H9 (cell line): ENCODE results near the gene HIRA. TPM values are rescaled to one million over a fixed set of nuclear protein-coding genes. Genes with fewer than 3 reads are reported as not detected.

Source experiments
- DNase-seq: peaks from one replicate; pipeline ENCODE4 v3.0.0-alpha.2; 2017
- H2AFZ ChIP-seq: one replicate; pipeline ENCODE4 v1.6.1; 2013; ENCODE audit warnings: mild to moderate bottlenecking, low read length, control low read depth, moderate library complexity
- H2AK5ac ChIP-seq: 2 replicates; pipeline ENCODE4 v1.6.1; 2013; ENCODE audit warnings: low read length, control low read depth, mixed read lengths; ENCODE audit not compliant: insufficient read length
- H2BK120ac ChIP-seq: one replicate; pipeline ENCODE4 v1.6.1; 2013; ENCODE audit warnings: low read depth, mild to moderate bottlenecking, low read length, control low read depth, inconsistent platforms; ENCODE audit not compliant: poor library complexity, severe bottlenecking
- H2BK12ac ChIP-seq: 2 replicates; pipeline ENCODE4 v1.6.1; 2013; ENCODE audit warnings: low read length, control low read depth, mixed read lengths, low read depth; ENCODE audit not compliant: insufficient read length
- H2BK15ac ChIP-seq: 2 replicates; pipeline ENCODE4 v1.6.1; 2013; ENCODE audit warnings: low read depth, low read length, control low read depth
- H2BK20ac ChIP-seq: one replicate; pipeline ENCODE4 v1.6.1; 2013; ENCODE audit warnings: low read depth, mild to moderate bottlenecking, low read length, control low read depth, inconsistent platforms; ENCODE audit not compliant: poor library complexity, severe bottlenecking
- H2BK5ac ChIP-seq: 2 replicates; pipeline ENCODE4 v1.6.1; 2013; ENCODE audit warnings: low read length, control low read depth, mixed read lengths; ENCODE audit not compliant: insufficient read length
- H3K14ac ChIP-seq: 2 replicates; pipeline ENCODE4 v1.6.1; 2013; ENCODE audit warnings: low read length, control low read depth; ENCODE audit not compliant: insufficient read depth
- H3K18ac ChIP-seq: 2 replicates; pipeline ENCODE4 v1.6.1; 2013; ENCODE audit warnings: low read depth, mild to moderate bottlenecking, mixed read lengths, low read length, control low read depth; ENCODE audit not compliant: insufficient read length
- H3K23ac ChIP-seq: 2 replicates; pipeline ENCODE4 v1.6.1; 2013; ENCODE audit warnings: low read length, control low read depth, mixed read lengths, low read depth; ENCODE audit not compliant: insufficient read length
- H3K23me2 ChIP-seq: 2 replicates; pipeline ENCODE4 v1.6.1; 2013; ENCODE audit warnings: low read depth, mild to moderate bottlenecking, mixed read lengths, low read length, control low read depth; ENCODE audit not compliant: insufficient read length, poor library complexity, severe bottlenecking
- H3K27ac ChIP-seq: 2 replicates; pipeline ENCODE4 v1.5.1; 2013; ENCODE audit warnings: low read length, control low read depth, mixed read lengths, low read depth; ENCODE audit not compliant: insufficient read length
- H3K27me3 ChIP-seq: 2 replicates; pipeline ENCODE4 v1.6.1; 2013; ENCODE audit warnings: low read length, control low read depth, inconsistent platforms; ENCODE audit not compliant: insufficient read depth
- H3K4ac ChIP-seq: 2 replicates; pipeline ENCODE4 v1.6.1; 2013; ENCODE audit warnings: low read depth, mild to moderate bottlenecking, control low read depth, inconsistent platforms, low read length, moderate library complexity
- H3K4me1 ChIP-seq: 2 replicates; pipeline ENCODE4 v1.6.1; 2013; ENCODE audit warnings: low read length, control low read depth, inconsistent platforms; ENCODE audit not compliant: insufficient read depth
- H3K4me2 ChIP-seq: 2 replicates; pipeline ENCODE4 v1.6.1; 2013; ENCODE audit warnings: low read length, control low read depth, mixed read lengths; ENCODE audit not compliant: insufficient read length, insufficient read depth
- H3K56ac ChIP-seq: 2 replicates; pipeline ENCODE4 v1.6.1; 2013; ENCODE audit warnings: low read depth, mild to moderate bottlenecking, mixed read lengths, low read length, control low read depth; ENCODE audit not compliant: insufficient read length
- H3K79me1 ChIP-seq: 2 replicates; pipeline ENCODE4 v1.6.1; 2013; ENCODE audit warnings: low read depth, mild to moderate bottlenecking, moderate library complexity, low read length, control low read depth, inconsistent platforms; ENCODE audit not compliant: insufficient read depth, poor library complexity, severe bottlenecking
- H3K79me2 ChIP-seq: 2 replicates; pipeline ENCODE4 v1.6.1; 2013; ENCODE audit warnings: low read length, control low read depth, inconsistent platforms; ENCODE audit not compliant: insufficient read depth
- H3K9ac ChIP-seq: 2 replicates; pipeline ENCODE4 v1.6.1; 2013; ENCODE audit warnings: low read length, control low read depth, mixed read lengths; ENCODE audit not compliant: insufficient read length; ENCODE audit errors: extremely low read depth
- H3K9me3 ChIP-seq: one replicate; pipeline ENCODE4 v1.6.1; 2013; ENCODE audit warnings: low read depth, low read length, inconsistent platforms; ENCODE audit not compliant: control insufficient read depth
- H3T11ph ChIP-seq: one replicate; pipeline ENCODE4 v1.6.1; 2013; ENCODE audit warnings: mild to moderate bottlenecking, low read length, control low read depth, inconsistent platforms
- H4K20me1 ChIP-seq: one replicate; pipeline ENCODE4 v1.6.1; 2013; ENCODE audit not compliant: control insufficient read depth, insufficient read length, insufficient read depth
- H4K5ac ChIP-seq: 2 replicates; pipeline ENCODE4 v1.6.1; 2013; ENCODE audit warnings: low read depth, mild to moderate bottlenecking, mixed read lengths, low read length, control low read depth; ENCODE audit not compliant: insufficient read length
- H4K8ac ChIP-seq: replicated peaks from 2 replicates; pipeline ENCODE4 v1.6.1; 2013; ENCODE audit warnings: low read length, control low read depth, mixed read lengths, low read depth; ENCODE audit not compliant: insufficient read length
- H4K91ac ChIP-seq: 2 replicates; pipeline ENCODE4 v1.6.1; 2013; ENCODE audit warnings: low read depth, mild to moderate bottlenecking, moderate library complexity, mixed read lengths, low read length, control low read depth; ENCODE audit not compliant: insufficient read length
- H3K27ac Mint-ChIP-seq, 3 experiments: 2 replicates in 2 of 3; 3 replicates in 1 of 3; pipeline ENCODE4 v1.8.0; 2020 to 2021; ENCODE audit warnings: mixed read lengths in 3 of 3, mild to moderate bottlenecking in 1 of 3, moderate library complexity in 1 of 3
- H3K27me3 Mint-ChIP-seq: 2 replicates; pipeline ENCODE4 v1.8.0; 2021; ENCODE audit warnings: low read depth, mild to moderate bottlenecking, moderate library complexity, mixed read lengths
- H3K36me3 Mint-ChIP-seq, 3 experiments: 2 replicates in 2 of 3; 3 replicates in 1 of 3; pipeline ENCODE4 v1.8.0; 2020 to 2021; ENCODE audit warnings: low read depth in 3 of 3, mixed read lengths in 3 of 3; ENCODE audit not compliant: insufficient read depth in 1 of 3
- H3K4me1 Mint-ChIP-seq, 2 experiments: 2 replicates each; pipeline ENCODE4 v1.8.0; 2020; ENCODE audit warnings: mixed read lengths in 2 of 2
- H3K4me3 Mint-ChIP-seq, 2 experiments: 2 replicates in 1 of 2; 3 replicates in 1 of 2; pipeline ENCODE4 v1.8.0; 2020 to 2021; ENCODE audit warnings: mild to moderate bottlenecking in 2 of 2, mixed read lengths in 2 of 2, moderate library complexity in 1 of 2
- H3K9me3 Mint-ChIP-seq, 2 experiments: 2 replicates in 1 of 2; 3 replicates in 1 of 2; pipeline ENCODE4 v1.8.0; 2020; ENCODE audit warnings: mild to moderate bottlenecking in 2 of 2, mixed read lengths in 2 of 2, moderate library complexity in 1 of 2
- WGBS: extraction: QIAGEN DNeasy Blood & Tissue Kit; methylation state at CpG from one replicate; pipeline ENCODE4 v1.1.7; 2013; ENCODE audit warnings: missing lambda C conversion rate, low lambda C conversion rate, mixed read lengths; ENCODE audit not compliant: insufficient read length; ENCODE audit errors: extremely low coverage; 5-methylcytosine and 5-hydroxymethylcytosine counted together
- total RNA-seq: library from RNA; stranded (reverse); gene quantifications from 2 replicates; pipeline ENCODE4 v1.2.1, GENCODE V29; 2021
- TF ChIP-seq, protein P1 (sequence below): fragments of 200-600 bp; sonication (generic); conservative IDR thresholded peaks from 3 replicates; pipeline ENCODE4 v1.8.0; 2021; ENCODE audit warnings: antibody characterized with exemption, mild to moderate bottlenecking

The HIRA gene
- total RNA-seq, 1 experiment from 2014 or later, result 51.9 TPM

DNA sequence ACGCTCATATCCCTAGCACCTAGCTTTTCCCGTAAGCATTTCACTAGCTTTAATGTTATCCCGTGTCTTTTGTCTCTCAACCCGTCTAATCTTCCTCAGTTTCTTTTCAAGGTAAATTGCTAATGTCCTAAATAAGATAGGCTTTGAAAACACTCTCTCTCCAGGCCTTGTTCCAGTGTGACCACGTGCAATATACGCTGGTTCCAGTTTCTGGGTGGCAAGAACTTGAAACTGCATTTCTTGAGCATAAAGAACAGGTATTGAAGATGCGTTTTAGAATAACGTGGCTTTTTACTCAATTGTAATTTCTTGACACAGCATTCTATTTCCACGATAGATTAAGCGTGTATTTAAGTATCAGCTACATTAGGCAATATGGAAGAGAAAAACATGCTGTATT, 49.3 kb upstream of the HIRA start:
- H3K14ac ChIP-seq, result no peak overlapping the region
- no peak overlapping the region for H4K91ac ChIP-seq
- peaks cover 13% of the 10 kb centered on the region for H3K23me2 ChIP-seq
- TF ChIP-seq, protein P1, sequence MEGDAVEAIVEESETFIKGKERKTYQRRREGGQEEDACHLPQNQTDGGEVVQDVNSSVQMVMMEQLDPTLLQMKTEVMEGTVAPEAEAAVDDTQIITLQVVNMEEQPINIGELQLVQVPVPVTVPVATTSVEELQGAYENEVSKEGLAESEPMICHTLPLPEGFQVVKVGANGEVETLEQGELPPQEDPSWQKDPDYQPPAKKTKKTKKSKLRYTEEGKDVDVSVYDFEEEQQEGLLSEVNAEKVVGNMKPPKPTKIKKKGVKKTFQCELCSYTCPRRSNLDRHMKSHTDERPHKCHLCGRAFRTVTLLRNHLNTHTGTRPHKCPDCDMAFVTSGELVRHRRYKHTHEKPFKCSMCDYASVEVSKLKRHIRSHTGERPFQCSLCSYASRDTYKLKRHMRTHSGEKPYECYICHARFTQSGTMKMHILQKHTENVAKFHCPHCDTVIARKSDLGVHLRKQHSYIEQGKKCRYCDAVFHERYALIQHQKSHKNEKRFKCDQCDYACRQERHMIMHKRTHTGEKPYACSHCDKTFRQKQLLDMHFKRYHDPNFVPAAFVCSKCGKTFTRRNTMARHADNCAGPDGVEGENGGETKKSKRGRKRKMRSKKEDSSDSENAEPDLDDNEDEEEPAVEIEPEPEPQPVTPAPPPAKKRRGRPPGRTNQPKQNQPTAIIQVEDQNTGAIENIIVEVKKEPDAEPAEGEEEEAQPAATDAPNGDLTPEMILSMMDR, result no peak
- H2AFZ ChIP-seq, result no peak overlapping the region
- H3K4ac ChIP-seq, result no peak overlapping the region
- no peak overlapping the region for H2BK20ac ChIP-seq
- H3K4me1 Mint-ChIP-seq, result peaks cover 20% of the 10 kb centered on the region in 2 experiments
- H3K9ac ChIP-seq, result peak overlapping the region; percentile 94
- H3K23ac ChIP-seq, result no peak overlapping the region
- H4K20me1 ChIP-seq, result no peaks in the 10 kb centered on the region
- no peak overlapping the region for H3T11ph ChIP-seq
- H2BK5ac ChIP-seq, result no peak overlapping the region
- no CpG with 5 or more reads among the region's 10 CpGs for WGBS
- H3K79me2 ChIP-seq, result peaks cover 20% of the 10 kb centered on the region; the same call in 1 of the 2 replicates
- no peak overlapping the region; a peak in 1 of 7 replicates for H3K27ac Mint-ChIP-seq
- H3K79me1 ChIP-seq, result no peaks in the 10 kb centered on the region
- no peak overlapping the region for H2AK5ac ChIP-seq
- no peak overlapping the region for H2BK12ac ChIP-seq
- peak overlapping the region; percentile 75 for H3K4me2 ChIP-seq
- H3K27me3 Mint-ChIP-seq, result no peaks in the 10 kb centered on the region; the same call in 1 of the 2 replicates
- no peak overlapping the region for H3K27ac ChIP-seq
- no peak overlapping the region for H2BK120ac ChIP-seq
- H3K18ac ChIP-seq, result no peak overlapping the region
- H3K27me3 ChIP-seq, result no peaks in the 10 kb centered on the region
- peaks cover 3% of the 10 kb centered on the region for H3K4me1 ChIP-seq
- peak overlapping the region; percentile 98 for H3K4me3 Mint-ChIP-seq
- no peaks in the 10 kb centered on the region for H3K9me3 ChIP-seq
- no peak overlapping the region for H4K5ac ChIP-seq
- no peak for DNase-seq
- H2BK15ac ChIP-seq, result no peak overlapping the region
- no peak overlapping the region for H4K8ac ChIP-seq
- peaks cover 21 to 40% (median 33%) of the 10 kb centered on the region in 3 experiments for H3K36me3 Mint-ChIP-seq
- no peaks in the 10 kb centered on the region for H3K9me3 Mint-ChIP-seq
- H3K56ac ChIP-seq, result no peak overlapping the region
